Measurements from ENCODE around the gene IQCK.

The IQCK gene

GRCh38 chr16:19722269-19722952, 4.3 kb downstream of the IQCK start:
- DNase-seq, result no peak

GRCh38 chr16:19722981-19723380, 4.9 kb downstream of the IQCK start:
- DNase-seq, result no peak

- DNase-seq, result no peak
Observed at GRCh38 chr16:19728636-19728965, 10.5 kb downstream of the IQCK start.

GRCh38 chr16:19733551-19733950, 15.5 kb downstream of the IQCK start:
- DNase-seq, result no peak

GRCh38 chr16:19735074-19735867, 17.2 kb downstream of the IQCK start:
- no peak for DNase-seq

- no peak for DNase-seq
Observed at GRCh38 chr16:19737306-19738038, 19.4 kb downstream of the IQCK start.

GRCh38 chr16:19741354-19741753, 23.3 kb downstream of the IQCK start:
- no peak for DNase-seq

GRCh38 chr16:19743816-19744159, 25.7 kb downstream of the IQCK start:
- no peak for DNase-seq

GRCh38 chr16:19744670-19745069, 26.6 kb downstream of the IQCK start:
- DNase-seq, result peak; percentile 34 to 70

- DNase-seq, result no peak
Observed at GRCh38 chr16:19745286-19746010, 27.4 kb downstream of the IQCK start.

- no peak for DNase-seq
Observed at GRCh38 chr16:19746561-19746960, 28.5 kb downstream of the IQCK start.

- DNase-seq, result no peak
Observed at GRCh38 chr16:19748389-19749168, 30.5 kb downstream of the IQCK start.

GRCh38 chr16:19749571-19750080, 31.6 kb downstream of the IQCK start:
- DNase-seq, result no peak

- no peak for DNase-seq
Observed at GRCh38 chr16:19751478-19752385, 33.7 kb downstream of the IQCK start.

- DNase-seq, result no peak
Observed at GRCh38 chr16:19753815-19754643, 36.0 kb downstream of the IQCK start.

- no peak for DNase-seq
Observed at GRCh38 chr16:19754644-19755036, 36.6 kb downstream of the IQCK start.

GRCh38 chr16:19755268-19755667, 37.2 kb downstream of the IQCK start:
- DNase-seq, result no peak

GRCh38 chr16:19757026-19757425, 39.0 kb downstream of the IQCK start:
- no peak for DNase-seq

GRCh38 chr16:19757762-19758595, 39.9 kb downstream of the IQCK start:
- peak; percentile 4 to 30 for DNase-seq

All from NCI-H2081 (cell line).